H1 (cell line): ENCODE measurements around the gene CTDP1. TPM values are rescaled to one million over a fixed set of nuclear protein-coding genes. Genes with fewer than 3 reads are reported as not detected.

Source experiments
- CTCF ChIA-PET: fragments of 300-600 bp; sonication (Branson Sonifier 250); formaldehyde crosslinking; loops from one replicate; lab custom pipeline; 2021; ENCODE audit not compliant: partially characterized antibody; lab: Charles Lee
- POLR2A ChIA-PET: fragments of 300-600 bp; sonication (Branson Sonifier 250); formaldehyde crosslinking; loops from one replicate; lab custom pipeline; 2021; ENCODE audit warnings: inconsistent platforms; ENCODE audit not compliant: partially characterized antibody; lab: Charles Lee
- DNase-seq, 2 experiments: peaks; one replicate each; pipeline versions ENCODE4 v3.0.0 to v3.0.0-alpha.2; 2010 to 2022; ENCODE audit warnings: low spot score in 2 of 2, low read depth in 1 of 2, mixed read lengths in 1 of 2
- FAIRE-seq: peaks from 2 replicates; lab custom pipeline; 2011; peaks lifted over from hg19 to GRCh38; lab: Jason Lieb, UNC
- H2AFZ ChIP-seq: 2 replicates; pipeline ENCODE4 v1.8.1; 2012; ENCODE audit warnings: low read length, inconsistent platforms
- H2AK5ac ChIP-seq: 2 replicates; pipeline ENCODE4 v1.6.1; 2013; ENCODE audit warnings: low read depth, low read length
- H2BK120ac ChIP-seq: replicated peaks from 2 replicates; pipeline ENCODE3; 2013; ENCODE audit warnings: low read depth, low read length, inconsistent platforms
- H2BK12ac ChIP-seq: 2 replicates; pipeline ENCODE4 v1.6.1; 2013; ENCODE audit warnings: low read depth, low read length
- H2BK15ac ChIP-seq: 2 replicates; pipeline ENCODE4 v1.6.1; 2013; ENCODE audit warnings: low read length
- H2BK20ac ChIP-seq: 2 replicates; pipeline ENCODE4 v1.6.1; 2013; ENCODE audit warnings: low read length
- H2BK5ac ChIP-seq: 2 replicates; pipeline ENCODE4 v1.6.1; 2013; ENCODE audit warnings: low read depth, low read length
- H3K14ac ChIP-seq: 2 replicates; pipeline ENCODE4 v1.6.1; 2013; ENCODE audit warnings: inconsistent platforms; ENCODE audit not compliant: insufficient read length
- H3K18ac ChIP-seq: 2 replicates; pipeline ENCODE4 v1.6.1; 2013; ENCODE audit warnings: low read length; ENCODE audit errors: extremely low read depth
- H3K23ac ChIP-seq: 2 replicates; pipeline ENCODE4 v1.6.1; 2013; ENCODE audit warnings: inconsistent platforms; ENCODE audit not compliant: insufficient read length
- H3K23me2 ChIP-seq: 2 replicates; pipeline ENCODE4 v1.6.1; 2013; ENCODE audit warnings: low read depth, low read length
- H3K27ac ChIP-seq: 2 replicates; pipeline ENCODE4 v1.6.1; 2011; ENCODE audit warnings: low read depth, low read length, inconsistent platforms
- H3K27me3 ChIP-seq, 4 experiments: replicated peaks in 1 of 4; 1 replicate in 1 of 4; 2 replicates in 3 of 4; pipeline versions ENCODE4 v1.6.1 to v1.8.1; 2011 to 2013; ENCODE audit warnings: low read length in 3 of 4, mild to moderate bottlenecking in 3 of 4, inconsistent platforms in 2 of 4, mixed read lengths in 2 of 4, moderate library complexity in 1 of 4; ENCODE audit not compliant: control insufficient read depth in 3 of 4, insufficient read depth in 3 of 4; ENCODE audit errors: extremely low read depth in 1 of 4
- H3K36me3 ChIP-seq, 4 experiments: 2 replicates each; pipeline versions ENCODE4 v1.6.1 to v1.8.1; 2011 to 2013; ENCODE audit warnings: mild to moderate bottlenecking in 4 of 4, low read length in 3 of 4, moderate library complexity in 2 of 4, control low read depth in 1 of 4, inconsistent platforms in 1 of 4; ENCODE audit not compliant: insufficient read depth in 4 of 4, control insufficient read depth in 2 of 4
- H3K4ac ChIP-seq: replicated peaks from 2 replicates; pipeline ENCODE3; 2013; ENCODE audit warnings: low read length, low read depth, mixed read lengths, inconsistent platforms; ENCODE audit not compliant: insufficient read length
- H3K4me1 ChIP-seq, 4 experiments: replicated peaks in 1 of 4; 1 replicate in 1 of 4; 2 replicates in 3 of 4; pipeline versions ENCODE4 v1.6.1 to v1.8.1; 2011 to 2013; ENCODE audit warnings: low read length in 3 of 4, inconsistent platforms in 2 of 4, mixed read lengths in 1 of 4; ENCODE audit not compliant: insufficient read depth in 4 of 4, control insufficient read depth in 3 of 4
- H3K4me2 ChIP-seq, 2 experiments: 2 replicates each; pipeline versions ENCODE4 v1.6.1 to v1.8.1; 2011 to 2013; ENCODE audit warnings: low read depth in 2 of 2, low read length in 2 of 2, control low read depth in 1 of 2, inconsistent platforms in 1 of 2, mild to moderate bottlenecking in 1 of 2; ENCODE audit not compliant: insufficient read depth in 1 of 2
- H3K4me3 ChIP-seq, 4 experiments: fragments of 200-600, 300-600 bp in 1 of 4; sonication (generic), shearing (Covaris generic), sonication (Bioruptor Twin) in 1 of 4; 2 replicates each; pipeline versions ENCODE4 v1.5.1 to v1.8.1; 2011 to 2016; ENCODE audit warnings: low read length in 4 of 4, low read depth in 3 of 4, control low read depth in 2 of 4, inconsistent platforms in 2 of 4, mild to moderate bottlenecking in 2 of 4, mixed read lengths in 1 of 4, moderate library complexity in 1 of 4; ENCODE audit not compliant: insufficient read depth in 2 of 4; ENCODE audit errors: extremely low read depth in 1 of 4
- H3K56ac ChIP-seq: replicated peaks from 2 replicates; pipeline ENCODE3; 2013; ENCODE audit warnings: low read depth, mild to moderate bottlenecking, mixed read lengths, low read length, inconsistent platforms; ENCODE audit not compliant: insufficient read length
- H3K79me1 ChIP-seq: 2 replicates; pipeline ENCODE4 v1.6.1; 2013; ENCODE audit warnings: low read depth, low read length, control low read depth
- H3K79me2 ChIP-seq, 2 experiments: 2 replicates each; pipeline versions ENCODE4 v1.6.1 to v1.8.1; 2012 to 2013; ENCODE audit warnings: low read length in 2 of 2, mild to moderate bottlenecking in 2 of 2, inconsistent platforms in 1 of 2; ENCODE audit not compliant: insufficient read depth in 2 of 2, control insufficient read depth in 1 of 2
- H3K9ac ChIP-seq, 4 experiments: replicated peaks in 1 of 4; 1 replicate in 1 of 4; 2 replicates in 3 of 4; pipeline versions ENCODE4 v1.6.1 to v1.8.1; 2011 to 2013; ENCODE audit warnings: low read depth in 3 of 4, low read length in 3 of 4, control low read depth in 2 of 4, mild to moderate bottlenecking in 2 of 4, moderate library complexity in 2 of 4, inconsistent platforms in 1 of 4; ENCODE audit errors: extremely low read depth in 1 of 4
- H3K9me3 ChIP-seq, 2 experiments: 2 replicates each; pipeline versions ENCODE4 v1.6.1 to v1.8.1; 2012 to 2013; ENCODE audit warnings: mild to moderate bottlenecking in 2 of 2, moderate library complexity in 2 of 2, control low read depth in 1 of 2, inconsistent platforms in 1 of 2, low read depth in 1 of 2, low read length in 1 of 2, mixed read lengths in 1 of 2; ENCODE audit not compliant: insufficient read depth in 2 of 2
- H4K20me1 ChIP-seq, 2 experiments: replicated peaks in 1 of 2; 2 replicates each; pipeline versions ENCODE3 to v1.8.1; 2011 to 2013; ENCODE audit warnings: inconsistent platforms in 2 of 2, low read length in 2 of 2, mild to moderate bottlenecking in 1 of 2; ENCODE audit not compliant: insufficient read depth in 2 of 2, control insufficient read depth in 1 of 2
- H4K5ac ChIP-seq: 2 replicates; pipeline ENCODE4 v1.6.1; 2013; ENCODE audit warnings: low read length, low read depth, mixed read lengths, inconsistent platforms; ENCODE audit not compliant: insufficient read length
- H4K8ac ChIP-seq: 2 replicates; pipeline ENCODE4 v1.8.0; 2013; ENCODE audit warnings: mild to moderate bottlenecking, moderate library complexity, low read length, inconsistent platforms; ENCODE audit not compliant: insufficient read depth; ENCODE audit errors: extremely low read depth
- H4K91ac ChIP-seq: replicated peaks from 2 replicates; pipeline ENCODE3; 2013; ENCODE audit warnings: low read length, mixed read lengths, inconsistent platforms; ENCODE audit not compliant: insufficient read length
- ATF2 ChIP-seq: IDR thresholded peaks from 2 replicates; pipeline ENCODE4 v1.6.1; 2012; ENCODE audit warnings: low read length, inconsistent platforms
- CHD1 ChIP-seq: IDR thresholded peaks from 2 replicates; pipeline ENCODE4 v1.6.1; 2012; ENCODE audit warnings: low read depth, low read length, improper control_type of control experiment
- EGR1 ChIP-seq: IDR thresholded peaks from 2 replicates; pipeline ENCODE4 v1.6.1; 2011; ENCODE audit warnings: low read depth, low read length, borderline replicate concordance
- GABPA ChIP-seq: IDR thresholded peaks from 2 replicates; pipeline ENCODE4 v1.6.1; 2011; ENCODE audit warnings: mild to moderate bottlenecking, low read length, moderate library complexity, borderline replicate concordance; ENCODE audit not compliant: insufficient read depth
- GTF2F1 ChIP-seq: IDR thresholded peaks from 2 replicates; pipeline ENCODE4 v1.6.1; 2012; ENCODE audit warnings: low read depth, low read length, improper control_type of control experiment, borderline replicate concordance
- KDM1A ChIP-seq: fragments of 200-600, 300-600 bp; sonication (generic); IDR thresholded peaks from 2 replicates; pipeline ENCODE4 v1.7.1; 2016; ENCODE audit warnings: mild to moderate bottlenecking, low read length, borderline replicate concordance
- KDM4A ChIP-seq: IDR thresholded peaks from one replicate; pipeline ENCODE4 v1.7.1; 2012; ENCODE audit warnings: low read depth, mild to moderate bottlenecking, moderate library complexity, low read length, inconsistent platforms; ENCODE audit not compliant: severe bottlenecking
- NRF1 ChIP-seq: IDR thresholded peaks from 2 replicates; pipeline ENCODE4 v1.6.1; 2011; ENCODE audit warnings: mild to moderate bottlenecking, low read depth, low read length, improper control_type of control experiment
- RBBP5 ChIP-seq: IDR thresholded peaks from 2 replicates; pipeline ENCODE4 v1.7.1; 2012; ENCODE audit warnings: low read depth, mild to moderate bottlenecking, inconsistent platforms, low read length, moderate library complexity, borderline replicate concordance
- RNF2 ChIP-seq: fragments of 200-900, 300-1000 bp; sonication (generic); IDR thresholded peaks from 2 replicates; pipeline ENCODE4 v1.7.1; 2016; ENCODE audit warnings: borderline replicate concordance, low read depth, mild to moderate bottlenecking, antibody characterized with exemption, low read length; ENCODE audit not compliant: poor library complexity, severe bottlenecking; ENCODE audit errors: missing control alignments
- SP1 ChIP-seq: IDR thresholded peaks from 2 replicates; pipeline ENCODE4 v1.6.1; 2011; ENCODE audit warnings: low read depth, low read length
- TAF1 ChIP-seq: IDR thresholded peaks from 2 replicates; pipeline ENCODE4 v1.6.1; 2011; ENCODE audit warnings: mild to moderate bottlenecking, low read depth, low read length
- YY1 ChIP-seq: IDR thresholded peaks from 2 replicates; pipeline ENCODE4 v1.6.1; 2011; ENCODE audit warnings: low read depth, mild to moderate bottlenecking, low read length
- WGBS, 2 experiments: shearing (Covaris generic) in 1 of 2; methylation state at CpG; one replicate each; pipeline versions ENCODE4 v1.1.6 to v1.1.7; 2013 to 2015; ENCODE audit warnings: low lambda C conversion rate in 2 of 2, mixed read lengths in 2 of 2, inconsistent platforms in 1 of 2, low coverage in 1 of 2, missing lambda C conversion rate in 1 of 2; ENCODE audit not compliant: insufficient replicate concordance in 2 of 2, insufficient coverage in 1 of 2, insufficient read length in 1 of 2; ENCODE audit errors: extremely low coverage in 1 of 2, missing lambda C conversion rate in 1 of 2; 5-methylcytosine and 5-hydroxymethylcytosine counted together
- polyA plus RNA-seq, 7 experiments: library from polyadenylated mRNA; depleted of rRNA in 3 of 7; stranded (reverse) in 5 of 7; unstranded in 2 of 7; fragments of >200 nt in 5 of 7; fragments of 200-250 nt in 2 of 7; gene quantifications; 1 replicate in 5 of 7; 2 replicates in 1 of 7; 4 replicates in 1 of 7; pipeline versions ENCODE4 v1.2.1 to v1.2.3, GENCODE V29; 2011 to 2013; ENCODE audit warnings: missing spikeins in 2 of 7, mixed read lengths in 2 of 7
- total RNA-seq: library from RNA; stranded (reverse); fragmentation: NEBNext Ultra II Directional; extraction: Animal tissue kit (Norgen Biotek cat#: 25700); gene quantifications from 2 replicates; pipeline ENCODE4 v1.2.1, GENCODE V29; 2021

CTDP1 gene
- total and polyA plus RNA-seq, 2 of the 8 experiments (the other 6 are each of a cell fraction or from before 2014, with no cell fraction given), result 16.6 to 37.0 TPM

GRCh38 chr18:79738041-79738461 is 58.4 kb downstream of the CTDP1 start:
- POLR2A ChIA-PET, result interaction anchor here (0.5 kb wide), 1 partner anchor 431 kb away, joined by 3 read pairs; no protein-coding TSS in a partner anchor
- Histone ChIP-seq H2BK20ac (no peak overlapping the region), H3K4ac (no peak overlapping the region), H3K9ac (no peak overlapping the region), H3K27me3 (no peaks in the 10 kb centered on the region), H3K79me2 (no peaks in the 10 kb centered on the region), H4K20me1 (peaks cover 0 to 9% of the 10 kb centered on the region in 2 experiments), H2BK12ac (no peak overlapping the region), H2BK5ac (no peak overlapping the region), H3K27ac (no peak overlapping the region), H3K14ac (no peak overlapping the region), H2AK5ac (no peak overlapping the region), H3K4me2 (no peak overlapping the region), H2BK120ac (no peak overlapping the region), H3K79me1 (no peaks in the 10 kb centered on the region), H3K9me3 (peaks cover 0 to under 1% of the 10 kb centered on the region in 2 experiments; a peak in 1 of 4 replicates), H3K23ac (no peak overlapping the region), H3K23me2 (no peaks in the 10 kb centered on the region), H3K4me3 (no peak overlapping the region), H3K36me3 (peaks cover 4 to 26% (median 17%) of the 10 kb centered on the region in 4 experiments), H4K5ac (no peak overlapping the region), H3K18ac (no peak overlapping the region), H2BK15ac (no peak overlapping the region), H4K8ac (no peak overlapping the region), H3K4me1 (no peaks in the 10 kb centered on the region), H3K56ac (no peak overlapping the region), H2AFZ (no peak overlapping the region), H4K91ac (no peak overlapping the region)
- DNase-seq (no peak), FAIRE-seq (no peak)
- 94% methylated on average over 18 of the region's 20 CpGs; no CpG with 5 or more reads in 1 of the 2 experiments for WGBS, 2 experiments
- CTCF ChIA-PET, result no interaction called here
- TF ChIP-seq CHD1, result no peak
- no peak for TF ChIP-seq YY1
- no peak for TF ChIP-seq KDM1A
- TF ChIP-seq SP1, result no peak
- no peak for TF ChIP-seq EGR1
- no peak for TF ChIP-seq KDM4A
- no peak for TF ChIP-seq ATF2
- TF ChIP-seq GTF2F1, result no peak
- TF ChIP-seq RBBP5, result no peak
- TF ChIP-seq GABPA, result no peak
- no peak for TF ChIP-seq NRF1
- TF ChIP-seq RNF2, result no peak
- TF ChIP-seq TAF1, result no peak
